Choroid plexus epithelial cell (primary cell): ENCODE data around the gene GDF3.
"Not testable (repeated sequence)": the region's sequence is repeated elsewhere in the genome, so short reads cannot be mapped to it uniquely, and the experiment has no call there.

Experiments
- DNase-seq: peaks from one replicate; pipeline ENCODE4 v3.0.0-alpha.2; 2010; ENCODE audit warnings: low read depth
- H3K4me3 ChIP-seq: 2 replicates; pipeline ENCODE4 v1.5.1; 2011; ENCODE audit warnings: low read depth, mild to moderate bottlenecking, control low read depth, low read length, moderate library complexity
- TF ChIP-seq, protein P1 (sequence below): conservative IDR thresholded peaks from 2 replicates; pipeline ENCODE4 v1.5.1; 2011; ENCODE audit warnings: low read depth, mild to moderate bottlenecking, control low read depth, inconsistent platforms, low read length, moderate library complexity

Gene GDF3

DNA sequence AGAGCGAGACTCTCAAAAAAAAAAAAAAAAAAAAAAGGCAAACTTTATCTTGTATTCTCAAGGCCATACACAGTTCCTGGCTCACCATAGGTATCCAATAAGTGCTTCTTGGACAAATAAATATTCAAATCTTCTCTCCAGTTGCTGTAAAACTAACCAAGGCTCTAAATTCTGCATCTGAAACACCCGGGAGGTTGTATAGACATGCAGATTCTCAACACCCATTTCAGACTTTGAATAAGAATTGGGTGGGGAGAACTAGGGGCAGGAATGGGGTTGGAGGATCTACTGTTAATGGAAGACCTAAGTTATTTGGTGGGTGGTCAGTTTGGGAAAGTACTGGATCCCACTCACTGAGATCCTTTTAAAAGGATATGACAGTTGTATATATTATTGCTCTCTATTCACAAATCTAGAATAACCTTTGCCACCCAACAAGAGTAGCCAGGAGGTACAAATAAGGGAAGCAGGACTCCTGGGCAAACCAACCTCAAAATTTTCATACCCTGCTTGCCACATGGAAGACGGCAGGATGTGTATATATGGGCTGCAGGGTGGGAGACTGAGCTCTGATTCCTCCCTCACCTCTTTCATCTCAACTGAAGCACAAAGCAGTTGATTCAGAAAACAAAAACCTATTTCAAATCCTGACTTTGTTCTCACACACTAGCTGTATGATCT, 879 bp downstream of the GDF3 start:
- TF ChIP-seq, protein P1, sequence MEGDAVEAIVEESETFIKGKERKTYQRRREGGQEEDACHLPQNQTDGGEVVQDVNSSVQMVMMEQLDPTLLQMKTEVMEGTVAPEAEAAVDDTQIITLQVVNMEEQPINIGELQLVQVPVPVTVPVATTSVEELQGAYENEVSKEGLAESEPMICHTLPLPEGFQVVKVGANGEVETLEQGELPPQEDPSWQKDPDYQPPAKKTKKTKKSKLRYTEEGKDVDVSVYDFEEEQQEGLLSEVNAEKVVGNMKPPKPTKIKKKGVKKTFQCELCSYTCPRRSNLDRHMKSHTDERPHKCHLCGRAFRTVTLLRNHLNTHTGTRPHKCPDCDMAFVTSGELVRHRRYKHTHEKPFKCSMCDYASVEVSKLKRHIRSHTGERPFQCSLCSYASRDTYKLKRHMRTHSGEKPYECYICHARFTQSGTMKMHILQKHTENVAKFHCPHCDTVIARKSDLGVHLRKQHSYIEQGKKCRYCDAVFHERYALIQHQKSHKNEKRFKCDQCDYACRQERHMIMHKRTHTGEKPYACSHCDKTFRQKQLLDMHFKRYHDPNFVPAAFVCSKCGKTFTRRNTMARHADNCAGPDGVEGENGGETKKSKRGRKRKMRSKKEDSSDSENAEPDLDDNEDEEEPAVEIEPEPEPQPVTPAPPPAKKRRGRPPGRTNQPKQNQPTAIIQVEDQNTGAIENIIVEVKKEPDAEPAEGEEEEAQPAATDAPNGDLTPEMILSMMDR: no peak
- no peak for DNase-seq
- H3K4me3 ChIP-seq: no peak overlapping the region

DNA sequence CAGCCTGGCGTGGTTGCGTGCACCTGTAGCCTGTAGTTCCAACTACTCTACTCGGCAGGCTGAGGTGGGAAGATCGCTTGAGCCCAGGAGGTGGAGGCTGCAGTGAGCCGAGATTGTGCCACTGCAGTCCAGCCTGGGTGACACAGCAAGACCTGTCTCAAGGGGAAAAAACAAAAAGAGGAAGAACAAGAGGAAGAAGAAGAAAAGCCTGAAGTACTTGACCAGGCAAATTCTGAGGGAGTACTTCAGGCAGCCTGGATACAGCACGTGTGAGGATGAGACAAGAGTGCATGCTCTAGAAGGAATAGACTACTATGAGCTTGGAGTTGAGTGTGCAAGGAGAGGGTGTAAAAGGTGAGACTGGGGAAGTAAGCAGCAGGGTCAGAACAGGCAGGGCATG, 1.8 kb downstream of the GDF3 start:
- no peak for DNase-seq
- H3K4me3 ChIP-seq: no peak overlapping the region
- TF ChIP-seq, protein P1: no peak

DNA sequence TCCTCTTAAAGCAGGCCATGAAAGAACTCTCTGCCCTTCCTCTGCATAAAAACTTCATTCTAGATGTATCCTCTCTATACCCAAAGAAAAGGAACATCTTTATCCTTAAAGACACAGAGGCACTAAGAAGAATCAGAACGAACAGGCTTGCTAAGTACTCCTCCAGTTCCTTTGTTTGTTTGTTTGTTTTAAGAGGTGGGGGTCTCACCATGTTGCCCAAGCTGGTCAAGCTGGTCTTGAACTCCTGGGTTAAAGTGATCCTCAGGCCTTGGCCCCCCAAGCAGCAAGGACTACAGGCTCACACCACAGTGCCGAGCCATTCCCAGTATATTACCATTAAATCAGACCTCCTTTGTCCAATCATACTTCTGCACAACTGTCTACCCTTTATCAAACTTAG, 14.0 kb downstream of the GDF3 start:
- DNase-seq: no peak
- H3K4me3 ChIP-seq: no peak overlapping the region
- TF ChIP-seq, protein P1: no peak

DNA sequence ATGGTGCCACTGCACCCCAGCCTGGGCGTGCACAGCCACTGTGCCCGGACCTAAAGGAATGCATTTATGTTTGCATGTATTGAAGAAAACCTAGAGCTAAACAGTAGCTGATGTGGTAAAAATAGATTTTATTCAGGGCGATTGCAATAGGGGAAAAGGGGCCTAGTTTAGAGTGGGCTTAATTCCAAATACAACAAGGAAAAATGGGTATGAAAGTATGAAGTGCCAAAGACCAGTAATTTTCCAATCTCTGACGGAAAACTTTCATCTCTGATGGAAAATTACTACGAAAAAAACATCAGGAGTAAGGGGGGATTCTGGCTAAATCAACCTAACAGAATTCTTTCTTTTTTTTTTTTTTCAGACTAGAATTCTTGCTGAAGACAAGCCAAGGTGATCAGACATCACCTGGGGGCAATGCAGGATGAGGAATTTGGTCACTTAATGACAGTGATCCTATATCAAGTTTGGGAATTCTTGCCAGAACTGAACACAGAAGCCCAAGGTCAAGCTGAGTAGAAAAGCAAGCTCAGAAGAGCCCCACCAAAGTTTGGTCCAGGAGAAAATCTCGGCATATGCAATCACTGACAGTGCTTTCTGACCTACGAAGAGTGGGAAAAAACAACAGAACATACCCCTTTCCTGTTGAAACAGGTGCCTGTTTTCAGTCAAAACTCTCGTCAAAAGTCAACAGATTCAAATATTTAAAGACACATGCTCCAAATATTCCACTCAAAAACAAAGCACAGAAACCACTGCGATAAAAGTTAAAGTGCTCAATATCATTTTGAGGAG, 16.1 kb downstream of the GDF3 start:
- H3K4me3 ChIP-seq: no peak overlapping the region
- TF ChIP-seq, protein P1: no peak
- DNase-seq: no peak

DNA sequence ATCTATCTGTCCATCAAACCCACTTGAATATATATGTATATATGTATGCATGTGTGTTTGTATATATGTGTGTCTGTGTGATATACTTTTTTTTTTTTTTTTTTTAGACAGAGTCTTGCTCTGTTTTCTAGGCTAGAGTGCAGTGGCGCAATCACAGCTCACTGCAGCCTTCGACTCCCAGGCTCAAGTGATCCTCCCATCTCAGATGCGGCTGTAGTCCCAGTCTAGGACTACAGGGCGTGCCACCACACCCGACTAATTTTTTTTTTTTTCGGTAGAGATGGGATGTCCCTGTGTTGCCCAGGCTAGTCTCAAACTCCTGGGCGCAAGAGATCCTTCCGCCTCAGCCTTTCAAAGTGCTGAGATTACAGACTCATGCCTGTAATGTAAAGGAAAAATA, 16.8 kb downstream of the GDF3 start:
- no peak overlapping the region for H3K4me3 ChIP-seq
- DNase-seq: no peak
- TF ChIP-seq, protein P1: no peak

DNA sequence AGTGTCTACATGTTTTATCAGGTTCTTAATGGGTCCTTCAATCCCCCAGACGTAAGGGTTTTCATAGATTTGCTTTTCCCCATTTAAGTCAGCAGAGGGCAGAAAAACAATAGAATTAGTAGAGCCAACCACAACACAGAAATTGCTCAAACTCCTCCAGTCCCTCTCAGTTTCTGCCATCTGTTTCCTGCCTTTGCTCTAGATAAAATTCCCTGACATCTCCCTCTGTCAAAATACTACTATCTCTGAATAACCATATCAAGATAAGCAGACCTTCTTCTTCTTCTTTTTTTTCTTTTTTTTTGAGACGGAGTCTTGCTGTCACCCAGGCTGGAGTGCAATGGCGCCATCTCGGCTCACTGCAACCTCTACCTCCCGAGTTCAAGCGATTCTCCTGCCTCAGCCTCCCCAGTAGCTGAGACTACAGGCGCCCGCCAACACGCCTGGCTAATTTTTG, 18.1 kb downstream of the GDF3 start:
- H3K4me3 ChIP-seq: not testable (repeated sequence)
- DNase-seq: peak; percentile 67
- TF ChIP-seq, protein P1: peak; percentile 50

DNA sequence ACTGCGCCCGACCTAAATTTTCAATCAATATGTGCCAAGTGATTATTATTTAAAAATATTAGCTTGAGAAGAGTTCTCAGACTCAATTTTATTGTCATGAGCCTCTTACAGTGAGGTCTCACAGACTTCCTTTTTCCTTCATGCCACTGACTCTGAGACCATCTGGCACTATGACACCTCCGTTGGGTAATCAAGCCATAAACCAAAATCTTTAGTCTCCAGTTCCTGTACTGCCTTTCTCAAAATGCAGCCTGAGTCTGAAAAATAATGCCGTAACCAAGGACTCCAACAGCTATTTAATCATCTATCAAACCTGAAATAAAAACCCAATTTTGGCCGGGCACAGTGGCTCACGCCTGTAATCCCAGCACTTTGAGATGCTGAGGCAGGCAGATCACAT, 20.1 kb downstream of the GDF3 start:
- not testable (repeated sequence) for DNase-seq, H3K4me3 ChIP-seq
